PFSK-1 (cell line): Measurements from ENCODE around the gene FOXK2.

Experiments used
- POLR2AphosphoS5 ChIP-seq: IDR thresholded peaks from 2 replicates; pipeline ENCODE4 v1.6.1; 2012; ENCODE audit warnings: low read depth, mild to moderate bottlenecking, control low read depth, low read length, moderate library complexity
- TAF1 ChIP-seq: IDR thresholded peaks from 2 replicates; pipeline ENCODE4 v1.6.1; 2012; ENCODE audit warnings: low read length, control low read depth, borderline replicate concordance; ENCODE audit not compliant: insufficient read depth
- TF ChIP-seq, protein P1 (sequence below), 2 experiments: IDR thresholded peaks; 2 replicates each; pipeline versions ENCODE4 v1.6.1 to v1.8.0; 2011 to 2012; ENCODE audit warnings: low read depth in 2 of 2, low read length in 2 of 2, control low read depth in 1 of 2, inconsistent platforms in 1 of 2, mild to moderate bottlenecking in 1 of 2, moderate library complexity in 1 of 2; ENCODE audit not compliant: insufficient read depth in 1 of 2

- TF ChIP-seq, protein P1, sequence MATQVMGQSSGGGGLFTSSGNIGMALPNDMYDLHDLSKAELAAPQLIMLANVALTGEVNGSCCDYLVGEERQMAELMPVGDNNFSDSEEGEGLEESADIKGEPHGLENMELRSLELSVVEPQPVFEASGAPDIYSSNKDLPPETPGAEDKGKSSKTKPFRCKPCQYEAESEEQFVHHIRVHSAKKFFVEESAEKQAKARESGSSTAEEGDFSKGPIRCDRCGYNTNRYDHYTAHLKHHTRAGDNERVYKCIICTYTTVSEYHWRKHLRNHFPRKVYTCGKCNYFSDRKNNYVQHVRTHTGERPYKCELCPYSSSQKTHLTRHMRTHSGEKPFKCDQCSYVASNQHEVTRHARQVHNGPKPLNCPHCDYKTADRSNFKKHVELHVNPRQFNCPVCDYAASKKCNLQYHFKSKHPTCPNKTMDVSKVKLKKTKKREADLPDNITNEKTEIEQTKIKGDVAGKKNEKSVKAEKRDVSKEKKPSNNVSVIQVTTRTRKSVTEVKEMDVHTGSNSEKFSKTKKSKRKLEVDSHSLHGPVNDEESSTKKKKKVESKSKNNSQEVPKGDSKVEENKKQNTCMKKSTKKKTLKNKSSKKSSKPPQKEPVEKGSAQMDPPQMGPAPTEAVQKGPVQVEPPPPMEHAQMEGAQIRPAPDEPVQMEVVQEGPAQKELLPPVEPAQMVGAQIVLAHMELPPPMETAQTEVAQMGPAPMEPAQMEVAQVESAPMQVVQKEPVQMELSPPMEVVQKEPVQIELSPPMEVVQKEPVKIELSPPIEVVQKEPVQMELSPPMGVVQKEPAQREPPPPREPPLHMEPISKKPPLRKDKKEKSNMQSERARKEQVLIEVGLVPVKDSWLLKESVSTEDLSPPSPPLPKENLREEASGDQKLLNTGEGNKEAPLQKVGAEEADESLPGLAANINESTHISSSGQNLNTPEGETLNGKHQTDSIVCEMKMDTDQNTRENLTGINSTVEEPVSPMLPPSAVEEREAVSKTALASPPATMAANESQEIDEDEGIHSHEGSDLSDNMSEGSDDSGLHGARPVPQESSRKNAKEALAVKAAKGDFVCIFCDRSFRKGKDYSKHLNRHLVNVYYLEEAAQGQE (IDR thresholded peaks at IDR 0.05; ENCODE audit: insufficient read depth in 1 of 2, low read depth in 2 of 2, low read length in 2 of 2): no peak
- TF ChIP-seq TAF1 (no peak), POLR2AphosphoS5 (no peak)
Measured at GRCh38 chr17:82601447-82602000, 82.0 kb downstream of the FOXK2 start.
